ENCODE measurements around the gene LY6G6D.

LY6G6D gene

GRCh38 chr6:31736768-31737314, 21.7 kb downstream of the LY6G6D start:
- DNase-seq (ENCODE audit: low spot score): no peak

- no peak for DNase-seq (ENCODE audit: low spot score)
Measured at GRCh38 chr6:31737315-31737990, 22.3 kb downstream of the LY6G6D start.

GRCh38 chr6:31737991-31738979, 23.1 kb downstream of the LY6G6D start:
- DNase-seq (ENCODE audit: low spot score): peak; percentile 71

GRCh38 chr6:31739639-31740396, 24.7 kb downstream of the LY6G6D start, which contains the start of gene MSH5:
Gene MSH5 (plus strand): TSS chr6:31740005. CDS start chr6:31740467, 462 bp downstream.
- peak; percentile 97 for DNase-seq (ENCODE audit: low spot score)

- peak; percentile 30 for DNase-seq (ENCODE audit: low spot score)
Measured at GRCh38 chr6:31740397-31741223, 25.5 kb downstream of the LY6G6D start.

- DNase-seq (ENCODE audit: low spot score): no peak
Measured at GRCh38 chr6:31741815-31742214, 26.7 kb downstream of the LY6G6D start.

- no peak for DNase-seq (ENCODE audit: low spot score)
Measured at GRCh38 chr6:31742894-31743293, 27.7 kb downstream of the LY6G6D start.

GRCh38 chr6:31744422-31744821, 29.3 kb downstream of the LY6G6D start:
- DNase-seq (ENCODE audit: low spot score): no peak

- DNase-seq (ENCODE audit: low spot score): no peak
Measured at GRCh38 chr6:31749301-31750036, 34.3 kb downstream of the LY6G6D start.

GRCh38 chr6:31750411-31751022, 35.4 kb downstream of the LY6G6D start:
- DNase-seq (ENCODE audit: low spot score): no peak

GRCh38 chr6:31752739-31753319, 37.7 kb downstream of the LY6G6D start:
- DNase-seq (ENCODE audit: low spot score): no peak

GRCh38 chr6:31758281-31758680, 43.1 kb downstream of the LY6G6D start:
- DNase-seq (ENCODE audit: low spot score): no peak

GRCh38 chr6:31760790-31761189, 45.6 kb downstream of the LY6G6D start:
- DNase-seq (ENCODE audit: low spot score): no peak

- DNase-seq (ENCODE audit: low spot score): no peak
Measured at GRCh38 chr6:31761343-31761742, 46.2 kb downstream of the LY6G6D start.

GRCh38 chr6:31762356-31762755, 47.2 kb downstream of the LY6G6D start, which contains the start of gene SAPCD1:
Gene SAPCD1 (plus strand): TSS chr6:31762656. CDS start chr6:31763055, 399 bp downstream.
- DNase-seq (ENCODE audit: low spot score): no peak

GRCh38 chr6:31762878-31763618, 47.9 kb downstream of the LY6G6D start:
- no peak for DNase-seq (ENCODE audit: low spot score)

GRCh38 chr6:31763619-31763940, 48.4 kb downstream of the LY6G6D start:
- DNase-seq (ENCODE audit: low spot score): no peak

GRCh38 chr6:31764198-31764597, 49.0 kb downstream of the LY6G6D start:
- no peak for DNase-seq (ENCODE audit: low spot score)

- no peak for DNase-seq (ENCODE audit: low spot score)
Measured at GRCh38 chr6:31765559-31765909, 50.4 kb downstream of the LY6G6D start.

All from CD4-positive, alpha-beta T cell treated with Interleukin-2 at 100 ng/mL for 4 hours (primary cell).